NCI-H1048 (cell line): ENCODE results near the gene ATXN7.

ENCODE experiments used
- DNase-seq: peaks from one replicate; lab custom pipeline; 2025; lab: John Stamatoyannopoulos, UW

Gene ATXN7

DNA sequence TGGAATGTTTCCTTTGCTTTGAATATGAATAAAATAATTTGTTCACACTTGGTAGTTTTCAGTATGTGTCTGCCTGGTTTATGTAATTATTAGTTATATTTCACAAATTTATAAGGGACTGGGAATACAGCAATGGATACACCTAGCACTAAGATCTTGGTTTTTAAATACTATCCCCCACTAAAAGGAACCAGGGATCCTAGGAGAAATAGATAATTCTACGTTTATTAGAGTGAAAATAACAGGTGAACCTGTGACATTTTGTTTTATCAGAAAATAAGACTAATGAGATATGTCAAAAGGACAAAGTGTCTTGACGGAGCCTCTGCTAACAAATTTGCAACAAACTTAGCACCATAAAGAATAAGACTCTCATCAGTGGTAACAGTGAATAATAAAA lies 156.2 kb downstream of the ATXN7 start:
- no peak for DNase-seq

DNA sequence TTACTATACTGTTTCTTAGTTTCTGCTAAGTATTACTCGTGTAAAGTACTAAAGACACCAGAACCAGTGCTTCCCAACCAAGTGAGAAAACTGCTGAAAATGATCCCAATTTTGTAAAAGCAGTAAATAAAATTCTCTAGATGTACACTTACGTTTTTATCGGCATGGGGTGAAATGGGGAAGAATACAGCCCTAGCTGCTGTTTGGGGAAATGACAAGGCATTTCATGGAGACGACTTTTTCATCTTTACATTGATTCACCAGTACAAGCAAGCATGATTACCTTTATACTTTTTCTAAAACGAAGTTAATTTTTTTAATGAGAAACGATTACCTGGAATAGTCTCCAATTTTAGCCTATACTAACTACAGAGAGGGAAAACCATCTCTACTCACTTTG lies 158.3 kb downstream of the ATXN7 start:
- no peak for DNase-seq

DNA sequence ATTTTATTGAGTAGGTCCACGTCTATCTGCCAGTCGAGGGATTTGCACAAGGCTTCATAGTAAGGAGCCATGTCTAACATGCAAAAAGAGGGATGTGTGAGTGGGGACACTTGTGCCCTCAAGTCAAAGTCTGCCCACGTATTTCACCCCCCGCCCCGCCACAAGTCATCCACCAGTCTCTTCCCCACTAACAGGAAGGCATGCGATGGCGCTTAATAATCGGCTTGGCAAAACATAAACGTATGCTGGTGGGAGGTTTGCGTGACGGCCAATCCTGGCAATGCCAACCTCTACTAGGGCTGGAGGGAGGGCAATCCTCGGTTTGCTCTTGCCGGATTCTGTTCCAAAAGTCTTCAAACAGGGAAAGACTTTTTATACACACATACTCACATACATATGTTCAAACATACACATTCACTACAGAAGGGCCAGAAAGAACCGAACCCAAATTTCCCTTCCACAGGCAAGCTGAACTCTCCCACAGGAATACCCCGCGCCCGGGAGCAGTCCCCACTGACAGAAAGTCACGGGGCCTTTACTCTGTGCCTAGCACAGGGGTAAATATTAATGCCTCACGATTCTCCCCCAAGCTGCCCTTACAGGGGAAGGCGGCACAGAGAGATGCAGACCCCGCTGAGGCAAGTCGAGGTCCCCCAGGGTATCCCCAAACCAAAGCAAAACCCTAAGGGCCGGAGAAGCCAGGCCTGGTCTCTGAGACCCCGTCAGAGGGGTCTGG lies 159.0 kb downstream of the ATXN7 start:
- no peak for DNase-seq

DNA sequence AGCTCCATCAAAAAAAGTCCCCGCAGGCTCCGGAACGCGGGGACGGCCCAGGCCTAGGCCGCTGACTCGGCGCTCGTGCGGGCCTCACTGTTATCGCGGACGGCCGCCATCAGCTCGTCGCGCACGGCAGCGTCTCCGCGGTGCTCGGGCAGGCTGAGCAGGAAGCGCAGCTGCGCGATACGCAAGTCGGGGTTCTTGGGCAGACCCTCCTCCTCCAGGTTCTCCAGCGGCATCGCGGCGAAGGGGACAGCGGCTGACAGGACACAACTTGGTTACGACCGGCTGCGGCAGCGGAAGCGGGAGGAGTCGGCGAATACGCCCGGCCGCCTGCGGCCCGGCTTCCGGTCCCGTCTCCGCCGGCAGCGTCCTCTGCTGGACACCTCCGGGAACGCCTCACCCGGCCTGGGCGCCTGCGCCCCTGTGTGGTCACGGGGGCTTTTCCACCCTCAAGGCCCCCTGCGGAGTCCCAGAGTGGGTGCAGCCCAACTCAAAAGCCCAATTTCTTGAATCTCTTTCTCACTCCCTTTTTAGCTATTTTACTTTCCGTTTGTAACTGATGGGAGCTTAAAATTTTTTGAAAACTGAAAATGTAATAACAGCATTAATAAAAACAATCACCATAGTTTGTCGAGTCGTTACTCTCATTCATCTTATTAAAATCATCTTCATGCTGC lies 159.7 kb downstream of the ATXN7 start, which contains the start of gene PSMD6:
Gene PSMD6 (minus strand): TSS at position 308 of the 674 bp plus-strand sequence. CDS start 75 bp downstream, at position 233.
- DNase-seq = peak; percentile 70

DNA sequence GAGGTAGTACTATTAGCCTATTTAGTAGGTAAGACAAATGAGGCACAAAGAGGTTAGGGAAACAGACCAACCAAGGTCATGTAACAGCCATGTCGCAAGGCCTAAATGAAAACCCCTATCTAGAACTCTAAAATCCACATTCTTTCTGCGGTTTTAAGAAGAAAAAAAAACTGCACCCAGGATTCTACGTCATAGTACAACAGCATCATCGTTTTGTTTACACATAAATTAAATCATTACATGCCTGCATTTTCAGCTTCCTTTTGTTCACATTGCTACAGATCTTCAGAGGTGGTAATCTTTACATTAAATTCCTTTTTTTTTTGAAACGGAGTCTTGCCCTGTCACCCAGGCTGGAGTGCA lies 160.2 kb downstream of the ATXN7 start:
- DNase-seq = no peak

DNA sequence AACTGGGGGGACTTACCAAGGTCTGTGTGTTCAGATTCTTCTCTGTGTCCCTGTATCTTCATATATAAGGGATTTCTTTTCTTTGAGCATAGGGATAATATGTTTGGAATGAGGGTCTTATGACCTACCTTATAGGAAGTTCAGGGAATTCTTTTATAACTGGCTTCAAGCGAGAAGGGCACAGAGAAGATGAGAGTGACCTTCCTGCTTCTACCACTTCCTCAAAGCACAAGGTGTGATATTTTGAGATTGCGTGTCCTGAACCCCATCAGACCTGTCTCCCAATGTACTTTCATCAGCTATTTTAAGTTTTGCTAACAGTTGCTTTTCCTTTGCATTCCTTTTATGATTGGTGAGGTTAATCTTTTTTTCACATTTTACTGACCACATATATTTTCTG lies 162.7 kb downstream of the ATXN7 start:
- no peak for DNase-seq

DNA sequence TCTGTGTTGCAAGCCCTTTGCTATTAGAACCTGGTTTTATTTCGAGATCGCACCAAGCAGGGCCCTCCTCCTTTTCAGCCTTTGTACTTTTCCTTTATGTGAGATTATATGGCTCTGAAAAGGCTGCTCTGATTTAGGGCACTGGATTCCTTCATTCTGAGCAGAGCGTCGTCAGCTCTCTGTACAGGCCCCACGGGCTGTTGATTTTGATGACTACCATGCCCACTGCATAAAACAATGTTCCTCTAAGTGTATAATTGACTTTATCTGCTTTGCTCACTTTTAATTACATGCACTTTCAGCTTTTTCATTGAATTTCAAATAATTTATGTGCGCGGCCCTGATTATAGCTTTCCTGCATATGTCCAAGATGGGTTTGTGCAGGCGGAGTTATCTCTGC lies 164.0 kb downstream of the ATXN7 start:
- no peak for DNase-seq

DNA sequence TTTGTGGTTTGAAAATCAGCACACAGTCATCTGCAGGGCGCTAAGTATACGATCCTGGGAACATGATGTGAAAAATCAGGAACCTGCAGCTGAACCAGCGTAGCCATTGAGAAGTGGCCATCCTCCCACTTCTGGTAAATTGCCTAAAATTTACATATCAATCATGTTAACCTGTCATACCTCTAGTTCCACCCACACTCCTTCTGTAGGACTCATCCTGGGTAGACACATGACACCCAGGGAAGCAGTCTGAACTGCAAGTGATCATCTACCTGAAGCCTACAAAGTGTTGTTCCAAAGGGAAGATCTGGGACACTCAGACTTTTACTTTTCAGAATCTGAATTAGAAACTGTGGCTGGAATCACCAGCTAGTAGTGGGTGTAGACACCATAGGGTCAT lies 165.1 kb downstream of the ATXN7 start:
- no peak for DNase-seq

DNA sequence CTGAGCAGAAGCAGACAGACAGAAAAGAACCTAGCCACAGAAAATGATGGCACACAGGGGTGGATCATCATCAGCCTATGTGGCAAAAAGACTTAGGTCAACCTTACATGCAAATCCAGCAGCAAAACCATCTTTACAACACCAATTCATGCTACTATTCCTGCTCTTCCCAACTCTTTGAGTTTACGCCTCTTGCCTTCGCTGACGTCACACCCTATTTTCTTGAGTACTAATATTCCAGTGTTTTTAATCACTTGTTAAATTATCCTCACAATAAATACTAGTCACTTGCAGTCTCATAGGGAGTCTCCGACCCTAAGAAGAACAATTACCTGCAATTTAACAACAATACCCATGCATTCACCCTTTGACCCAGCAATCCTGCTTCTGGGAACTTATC lies 165.6 kb downstream of the ATXN7 start:
- DNase-seq = no peak

DNA sequence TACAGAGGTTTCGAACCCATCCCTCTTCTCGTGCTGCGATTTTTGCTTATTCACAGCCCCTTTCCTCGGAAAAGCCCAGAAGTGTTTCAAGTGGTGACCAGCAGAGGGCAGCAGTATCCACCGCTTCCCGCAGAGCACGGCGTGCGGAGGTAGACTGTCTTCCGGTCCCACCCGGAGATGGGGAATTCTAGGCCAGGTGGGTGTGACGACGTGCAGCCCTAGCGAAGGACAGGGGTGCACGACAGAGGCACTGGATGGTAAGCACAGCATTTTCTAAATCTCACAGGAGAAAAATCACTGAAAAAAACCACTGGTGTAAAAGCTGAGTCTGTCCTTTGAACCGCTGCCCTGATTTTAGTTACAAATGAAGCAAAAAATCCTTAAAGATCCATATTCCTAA lies 167.1 kb downstream of the ATXN7 start:
- peak; percentile 49 for DNase-seq

DNA sequence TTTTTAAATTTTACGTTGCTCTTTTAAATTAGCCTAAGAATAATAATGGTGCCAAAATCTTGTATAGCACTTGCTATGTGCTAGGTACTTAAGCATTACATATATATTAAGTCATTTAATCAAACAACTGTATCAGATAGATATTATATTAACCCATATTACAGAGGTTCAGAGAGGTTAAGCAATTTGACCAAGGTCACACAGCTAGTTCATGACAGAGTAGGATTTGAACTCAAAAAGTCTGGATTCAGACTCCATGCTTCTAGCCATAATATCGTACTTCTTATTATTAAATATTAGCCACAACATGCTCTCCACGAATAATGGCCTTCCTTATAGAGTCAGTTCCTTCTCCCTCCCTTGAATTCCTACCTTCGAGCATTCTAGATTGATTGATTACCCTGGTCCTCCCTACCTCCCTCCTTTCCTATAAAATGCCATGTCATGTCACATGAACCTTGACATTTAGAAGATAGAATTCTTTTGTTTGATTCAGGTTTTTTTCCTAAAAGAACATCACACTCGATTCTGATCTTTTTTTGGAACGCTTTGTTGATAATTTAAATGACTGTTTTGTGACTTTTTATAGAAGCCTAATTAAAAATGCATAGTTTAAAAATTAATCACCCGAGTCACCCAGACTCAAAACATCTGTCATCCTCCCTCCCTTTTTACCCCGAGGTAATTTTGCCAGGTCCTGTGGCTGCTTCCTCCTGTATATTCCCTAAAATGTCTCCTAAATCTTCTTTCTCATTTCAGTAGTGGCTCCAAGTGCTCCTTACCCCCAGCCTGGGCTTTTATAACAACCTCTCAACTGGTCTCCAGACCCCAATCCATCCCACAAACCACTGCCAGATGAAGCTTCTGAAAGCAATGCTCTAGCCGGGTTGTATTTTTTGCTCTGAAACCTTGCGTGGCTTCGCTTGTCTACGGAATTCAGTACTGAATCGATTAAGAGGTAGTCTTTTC lies 168.2 kb downstream of the ATXN7 start:
- no peak for DNase-seq

DNA sequence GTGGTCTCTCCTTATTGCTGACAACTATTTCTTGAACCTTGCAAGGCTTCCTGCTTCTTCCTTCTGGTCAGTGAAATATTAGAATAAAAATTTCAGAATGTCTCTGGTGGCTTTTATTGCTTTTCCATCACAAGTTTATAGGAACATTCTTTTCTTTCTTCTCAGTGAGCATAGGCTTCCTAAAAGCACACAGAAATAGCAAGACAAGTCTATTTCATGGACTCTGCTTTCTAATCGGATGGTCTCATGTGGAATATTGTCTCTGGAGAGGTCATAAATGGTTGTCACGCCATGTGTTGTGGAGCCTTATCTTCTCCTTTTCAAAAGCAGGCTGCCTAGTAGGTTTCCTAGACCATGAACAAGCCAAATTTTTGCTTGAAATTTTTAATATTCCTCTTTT lies 169.4 kb downstream of the ATXN7 start:
- no peak for DNase-seq

DNA sequence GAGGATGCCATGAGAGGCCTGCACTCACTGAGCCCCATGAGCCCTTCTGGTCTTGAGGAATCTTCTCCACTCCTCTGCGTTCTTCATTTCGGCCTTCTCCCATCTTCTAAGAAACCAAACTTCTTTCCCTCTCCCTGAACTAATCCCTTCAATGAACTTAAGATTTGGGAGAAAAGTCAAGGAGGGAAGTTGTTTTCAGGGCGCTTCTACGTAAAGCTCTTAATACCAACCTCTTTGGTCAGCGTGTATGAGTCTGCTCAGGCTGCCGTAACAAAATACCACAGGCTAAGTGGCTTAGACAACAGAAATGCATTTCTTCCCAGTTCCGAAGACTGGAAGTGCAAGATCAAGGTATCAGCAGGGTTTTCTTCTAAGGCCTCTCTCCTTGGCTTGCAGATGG lies 173.4 kb downstream of the ATXN7 start:
- DNase-seq = no peak

DNA sequence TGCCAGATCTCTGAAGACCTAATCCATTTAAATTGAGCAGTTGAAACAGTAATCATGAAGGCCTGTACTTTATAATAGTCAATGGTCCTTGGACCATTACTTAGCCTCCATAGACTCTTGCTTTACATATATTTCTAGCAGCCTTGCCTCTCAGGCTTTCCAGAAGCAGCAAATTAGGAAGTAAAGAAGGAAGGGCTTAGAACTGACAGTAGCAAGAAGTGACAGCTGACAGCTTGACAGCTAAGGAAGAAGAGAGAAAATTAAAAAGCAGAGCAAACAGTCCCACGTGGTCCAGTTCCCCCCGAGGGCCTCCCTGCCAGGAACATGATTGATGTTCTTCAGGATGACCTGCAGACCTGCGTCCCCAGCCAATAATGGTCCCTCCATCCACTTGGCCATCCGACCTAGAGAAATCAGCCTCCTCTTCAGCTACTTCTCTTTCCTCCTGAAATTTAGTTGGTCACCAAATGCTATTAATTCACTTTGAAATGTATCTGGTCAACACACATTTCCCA lies 174.6 kb downstream of the ATXN7 start:
- no peak for DNase-seq

DNA sequence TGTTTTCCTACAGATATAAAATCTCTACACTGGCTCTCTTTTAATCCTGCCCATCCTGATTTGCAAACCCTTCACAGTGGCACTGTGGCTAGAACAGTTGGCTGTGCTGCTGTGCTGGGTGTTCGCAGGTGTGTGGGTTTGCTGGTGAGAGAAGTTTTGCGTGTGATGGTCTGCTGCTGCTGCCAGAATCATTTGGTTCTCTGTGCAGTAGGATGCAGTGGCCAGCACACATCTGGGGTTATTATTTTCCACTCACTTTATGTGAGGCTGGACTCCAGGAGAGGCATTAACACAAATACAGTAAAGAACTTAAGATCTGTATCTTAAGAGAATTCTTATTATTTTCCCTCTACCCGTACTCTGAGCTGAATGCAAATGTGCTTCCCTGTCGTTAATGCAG lies 175.7 kb downstream of the ATXN7 start:
- no peak for DNase-seq

DNA sequence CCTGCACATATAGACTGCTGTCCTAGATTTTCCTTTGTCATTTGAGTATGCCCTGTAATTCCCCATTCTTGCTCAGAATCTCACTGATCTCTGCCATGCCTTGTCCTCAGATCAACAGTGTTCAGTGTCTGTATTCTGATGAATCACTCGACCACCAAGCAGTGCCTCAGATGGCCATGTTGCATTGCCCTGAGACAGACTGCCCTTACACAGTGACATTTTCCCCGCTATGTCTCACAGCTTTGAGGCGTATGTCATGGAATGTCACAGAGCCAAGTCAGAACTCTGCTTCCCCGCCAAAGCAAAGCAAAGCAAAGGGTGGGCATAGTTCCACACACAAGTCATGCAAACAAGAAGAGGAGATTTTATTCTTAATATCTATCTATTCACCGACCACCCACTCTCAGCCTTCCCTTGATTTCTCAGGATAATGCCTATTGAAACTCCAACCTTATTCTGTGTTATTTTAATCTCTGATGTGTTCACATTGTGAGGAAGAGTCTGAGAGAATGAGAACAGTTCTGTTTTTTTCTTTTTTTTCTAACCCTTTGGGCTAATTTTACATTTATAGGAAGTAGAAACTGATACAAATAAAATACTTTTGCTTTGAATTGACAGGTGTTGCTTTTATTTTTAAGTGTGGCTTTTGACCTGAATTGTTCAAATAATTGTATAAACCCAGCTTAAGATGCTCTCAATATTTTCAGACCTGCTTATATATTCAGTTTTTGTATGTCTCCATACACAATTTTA lies 176.5 kb downstream of the ATXN7 start:
- DNase-seq = no peak

DNA sequence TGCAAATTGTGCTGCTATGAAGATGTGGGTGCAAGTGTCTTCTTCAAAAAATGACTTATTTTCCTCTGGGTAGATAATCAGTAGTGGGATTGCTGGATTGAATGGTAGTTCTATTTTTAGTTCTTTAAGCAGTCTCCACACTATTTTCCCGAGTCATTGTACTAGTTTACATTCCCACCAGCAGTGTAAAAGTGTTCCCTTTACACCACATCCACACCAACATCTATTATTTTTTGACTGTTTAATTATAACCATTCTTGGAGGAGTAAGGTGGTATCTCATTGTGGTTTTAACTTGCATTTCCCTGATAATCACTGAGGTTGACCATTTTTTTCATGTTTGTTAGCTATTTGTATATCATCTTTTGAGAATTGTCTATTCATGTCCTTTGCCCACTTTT lies 179.3 kb downstream of the ATXN7 start:
- DNase-seq = no peak

DNA sequence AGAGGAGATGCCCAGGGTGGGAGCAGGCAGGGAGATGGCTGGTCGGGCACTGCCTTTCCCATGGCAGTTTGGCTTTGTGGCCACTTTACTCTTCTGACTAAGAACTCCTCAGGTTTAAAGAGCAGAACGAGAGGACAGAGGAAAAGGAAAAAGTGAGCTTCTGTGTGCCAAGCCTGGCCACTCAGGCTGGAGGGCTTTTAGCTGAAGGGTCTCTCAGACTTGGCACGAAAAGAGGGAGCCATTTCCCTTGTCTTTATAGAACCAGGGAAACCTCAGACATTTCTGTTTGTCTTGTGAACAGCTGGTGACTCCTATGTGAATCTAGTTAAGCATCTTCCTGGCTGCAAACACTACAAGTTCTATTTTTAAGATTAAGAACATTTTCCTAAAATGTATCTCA lies 182.9 kb downstream of the ATXN7 start:
- DNase-seq = no peak

DNA sequence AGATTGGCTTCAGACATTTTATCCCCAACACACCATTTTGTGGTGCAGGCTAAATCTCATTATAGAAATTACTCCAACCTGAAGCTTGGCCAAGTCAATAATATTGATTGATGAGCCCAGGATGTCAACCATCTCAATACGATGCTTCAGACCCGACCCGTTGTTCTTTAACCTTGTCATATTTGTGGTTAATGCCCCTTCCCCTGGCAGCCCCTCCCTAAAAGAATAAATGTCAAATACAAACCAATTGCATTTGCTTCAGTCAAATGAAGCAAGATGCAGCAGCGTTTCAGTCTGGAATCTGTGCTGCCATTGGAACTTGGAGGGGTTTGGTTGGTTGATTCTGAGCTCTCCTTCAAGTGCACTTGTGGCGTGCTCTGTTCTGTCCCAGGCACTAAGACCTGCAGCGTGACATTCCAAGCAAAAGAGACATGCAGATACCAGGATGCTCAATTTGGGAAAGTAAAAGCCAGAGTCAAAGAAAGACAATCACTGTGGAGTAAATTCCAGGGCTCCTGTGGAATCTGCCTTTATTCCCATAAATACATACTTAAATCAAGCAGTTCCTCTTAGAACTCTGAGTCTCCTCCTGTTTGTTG lies 183.4 kb downstream of the ATXN7 start:
- DNase-seq = no peak

DNA sequence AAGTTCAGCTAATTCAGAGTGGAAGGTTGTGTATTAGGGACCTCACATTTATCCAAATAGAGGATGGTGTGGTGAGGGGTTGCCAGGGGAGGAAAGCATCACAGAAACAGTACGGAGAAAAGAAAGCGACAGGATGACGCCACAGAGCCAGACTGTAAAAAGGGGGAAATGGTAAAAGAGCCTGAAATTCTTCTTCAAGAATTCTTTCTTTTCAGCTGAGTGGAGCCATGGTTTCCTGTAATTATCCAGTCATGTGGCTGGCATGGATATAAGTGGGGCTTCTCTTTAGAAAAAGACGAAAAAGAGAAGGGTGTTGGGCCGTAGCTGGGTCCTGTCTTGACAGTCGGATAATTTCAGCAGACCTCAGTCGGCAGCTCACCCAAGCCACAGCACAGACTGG lies 184.1 kb downstream of the ATXN7 start:
- DNase-seq = no peak

DNA sequence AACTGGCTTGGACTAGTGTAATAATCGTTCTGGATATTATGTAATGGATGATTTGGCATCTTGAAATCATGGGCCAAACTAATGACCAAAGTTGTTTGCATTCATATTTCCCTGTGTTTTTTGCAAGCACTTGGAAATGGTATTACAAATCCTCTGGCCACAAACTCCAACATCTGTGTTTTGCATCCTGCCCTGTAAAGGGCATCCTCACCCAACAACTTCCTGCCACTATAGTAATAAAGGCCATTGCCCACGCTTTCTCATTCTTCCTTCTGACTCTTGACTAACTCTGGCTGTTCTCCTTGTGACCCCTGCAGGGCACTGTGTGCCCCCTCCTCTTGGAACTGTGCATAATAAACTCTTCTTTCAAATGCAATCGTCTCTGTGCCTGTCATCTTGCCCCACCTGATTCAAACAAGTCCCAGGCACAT lies 185.0 kb downstream of the ATXN7 start:
- no peak for DNase-seq
